GM21528 (cell line): Measurements from ENCODE around the gene IGDCC3.
"Not testable (repeated sequence)": the region's sequence is repeated elsewhere in the genome, so short reads cannot be mapped to it uniquely, and the experiment has no call there.

Source experiments
- ATAC-seq: cut with Tn5 transposase; IDR thresholded peaks from one replicate; pipeline ENCODE4 v1.9.1; 2021; ENCODE audit warnings: mild to moderate bottlenecking, moderate library complexity; ENCODE audit not compliant: unreplicated experiment, low FRiP score

IGDCC3 gene

GRCh38 chr15:65347756-65348155 lies 30.0 kb downstream of the IGDCC3 start:
- ATAC-seq, result not testable (repeated sequence)

GRCh38 chr15:65346856-65347598 lies 30.8 kb downstream of the IGDCC3 start:
- no peak for ATAC-seq

- ATAC-seq, result no peak
These were observed 32.9 kb downstream of the IGDCC3 start for GRCh38 chr15:65344914-65345275.

GRCh38 chr15:65344214-65344913 lies 33.4 kb downstream of the IGDCC3 start:
- ATAC-seq, result no peak

- ATAC-seq, result no peak
These were observed 34.3 kb downstream of the IGDCC3 start for GRCh38 chr15:65343374-65343981.

GRCh38 chr15:65342493-65342892 lies 35.3 kb downstream of the IGDCC3 start:
- no peak for ATAC-seq

- ATAC-seq, result no peak
These were observed 37.9 kb downstream of the IGDCC3 start for GRCh38 chr15:65339920-65340319.

GRCh38 chr15:65339416-65339815 lies 38.4 kb downstream of the IGDCC3 start:
- no peak for ATAC-seq

GRCh38 chr15:65338823-65339222 lies 39.0 kb downstream of the IGDCC3 start:
- no peak for ATAC-seq

- no peak for ATAC-seq
These were observed 39.4 kb downstream of the IGDCC3 start for GRCh38 chr15:65338366-65338765.

- ATAC-seq, result no peak
These were observed 40.2 kb downstream of the IGDCC3 start for GRCh38 chr15:65337436-65338070.

- no peak for ATAC-seq
These were observed 41.0 kb downstream of the IGDCC3 start for GRCh38 chr15:65336493-65337435.

- no peak for ATAC-seq
These were observed 42.3 kb downstream of the IGDCC3 start for GRCh38 chr15:65335278-65336055.

GRCh38 chr15:65334586-65335231 lies 43.1 kb downstream of the IGDCC3 start:
- ATAC-seq, result no peak

- no peak for ATAC-seq
These were observed 43.9 kb downstream of the IGDCC3 start for GRCh38 chr15:65333856-65334255.

- no peak for ATAC-seq
These were observed 44.5 kb downstream of the IGDCC3 start for GRCh38 chr15:65333148-65333820.

- ATAC-seq, result no peak
These were observed 45.2 kb downstream of the IGDCC3 start for GRCh38 chr15:65332391-65333147.

- ATAC-seq, result no peak
These were observed 46.0 kb downstream of the IGDCC3 start for GRCh38 chr15:65331811-65332210.
